ENCODE measurements around the gene YTHDF2.

The YTHDF2 gene

GRCh38 chr1:28803662-28804061 is 66.9 kb downstream of the YTHDF2 start:
- DNase-seq: no peak

- DNase-seq: no peak
Observed at GRCh38 chr1:28804071-28804470, 67.3 kb downstream of the YTHDF2 start.

DNA sequence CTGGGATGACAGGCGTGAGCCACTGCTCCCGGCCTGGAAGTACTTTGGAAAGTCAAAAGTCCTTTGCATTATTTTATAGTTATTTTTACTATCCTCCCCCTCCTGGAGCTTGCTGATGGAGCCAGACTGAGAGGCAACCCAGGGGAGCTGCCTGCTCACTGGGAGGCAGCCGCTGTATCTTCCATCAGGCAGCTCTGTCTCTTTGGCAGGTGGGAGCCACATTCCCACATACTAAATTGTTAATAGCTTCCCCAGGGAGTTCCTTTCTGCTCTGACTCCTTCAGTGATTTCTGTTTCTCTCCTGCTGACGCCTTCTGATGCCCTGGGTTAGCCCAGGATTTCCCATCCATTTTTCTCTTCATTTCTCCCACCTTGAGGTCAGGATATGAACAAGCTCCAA is 70.3 kb downstream of the YTHDF2 start:
- no peak for DNase-seq

GRCh38 chr1:28807986-28808385 is 71.2 kb downstream of the YTHDF2 start:
- no peak for DNase-seq

GRCh38 chr1:28811369-28811765 is 74.6 kb downstream of the YTHDF2 start:
- no peak for DNase-seq

DNA sequence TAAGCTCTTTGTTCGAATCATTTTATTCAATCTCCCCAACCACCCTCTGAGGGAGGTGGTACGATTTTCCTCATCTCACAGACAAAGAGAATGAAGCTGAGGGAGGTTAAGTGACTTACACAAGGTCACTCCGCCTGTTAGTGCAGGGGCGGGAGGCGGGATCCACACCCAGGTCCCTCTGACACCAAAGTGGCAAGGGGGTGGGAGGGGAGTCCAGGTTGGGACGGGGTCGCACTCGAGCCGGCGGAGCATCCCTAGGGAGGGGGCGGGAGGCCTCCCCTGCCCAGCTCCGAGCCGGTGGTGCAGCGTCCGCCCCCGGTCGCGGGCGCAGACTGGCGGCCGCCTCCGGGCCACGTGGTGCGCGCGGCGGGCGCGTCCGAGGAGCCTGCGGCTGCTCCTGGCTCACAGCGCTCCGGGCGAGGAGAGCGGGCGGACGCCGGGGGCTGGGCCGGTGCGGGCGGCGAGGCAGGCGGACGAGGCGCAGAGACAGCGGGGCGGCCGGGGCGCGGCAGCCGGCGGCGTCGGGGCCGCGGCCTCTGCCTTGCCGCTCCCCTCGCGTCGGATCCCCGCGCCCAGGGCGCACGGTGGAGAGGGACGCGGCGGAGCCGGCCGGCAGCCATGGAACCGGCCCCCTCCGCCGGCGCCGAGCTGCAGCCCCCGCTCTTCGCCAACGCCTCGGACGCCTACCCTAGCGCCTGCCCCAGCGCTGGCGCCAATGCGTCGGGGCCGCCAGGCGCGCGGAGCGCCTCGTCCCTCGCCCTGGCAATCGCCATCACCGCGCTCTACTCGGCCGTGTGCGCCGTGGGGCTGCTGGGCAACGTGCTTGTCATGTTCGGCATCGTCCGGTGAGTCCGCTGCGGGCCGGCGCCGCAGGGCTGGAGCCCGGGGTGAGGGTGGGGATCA is 75.3 kb downstream of the YTHDF2 start, which contains the start of gene OPRD1:
OPRD1 (plus strand) TSS at position 405 of the 903 bp plus-strand sequence; CDS start at position 619, 214 bp downstream.
- no peak for DNase-seq

DNA sequence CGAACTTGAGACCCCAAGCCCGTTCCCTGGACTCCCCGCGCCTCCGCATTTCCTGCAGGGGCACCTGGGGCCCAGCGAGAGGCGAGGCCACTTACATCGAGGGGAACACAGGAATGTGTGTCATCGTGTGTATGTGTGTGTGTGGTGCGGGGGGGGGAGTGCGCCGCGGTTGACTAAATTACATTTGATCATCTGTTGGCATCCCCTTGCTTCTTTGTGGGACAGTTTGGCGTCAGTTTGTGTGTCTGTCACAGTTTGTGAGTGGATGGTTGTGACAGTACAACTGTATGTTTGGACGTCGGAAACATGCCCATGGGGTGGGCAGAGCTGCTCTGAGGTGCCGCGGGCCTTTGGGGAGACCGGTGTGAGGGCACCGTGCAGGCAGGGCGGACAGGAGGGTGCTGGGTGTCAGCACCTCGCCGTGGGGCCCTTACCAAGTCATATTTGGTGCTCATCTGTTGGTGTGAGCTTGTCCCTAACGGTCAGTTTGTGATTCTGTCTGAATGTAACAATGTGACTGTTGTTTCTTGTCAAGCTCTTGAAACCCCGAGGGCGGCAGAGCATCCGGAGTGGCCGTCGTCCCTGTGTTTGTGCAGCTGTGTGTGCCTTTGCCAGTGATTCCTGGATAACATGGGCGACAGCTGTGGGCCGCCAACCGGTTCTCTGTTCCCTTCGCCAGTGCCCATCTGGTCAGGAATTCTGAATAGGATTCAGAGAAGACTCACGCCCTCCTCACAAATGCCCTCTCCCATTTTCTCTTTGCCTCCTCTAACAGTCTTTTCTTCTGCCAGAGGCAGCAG is 76.1 kb downstream of the YTHDF2 start:
- DNase-seq: no peak

GRCh38 chr1:28813931-28814465 is 77.3 kb downstream of the YTHDF2 start:
- DNase-seq: no peak

- DNase-seq: no peak
Observed at GRCh38 chr1:28815533-28816185, 78.9 kb downstream of the YTHDF2 start.

- DNase-seq: no peak
Observed at GRCh38 chr1:28817133-28817532, 80.4 kb downstream of the YTHDF2 start.

DNA sequence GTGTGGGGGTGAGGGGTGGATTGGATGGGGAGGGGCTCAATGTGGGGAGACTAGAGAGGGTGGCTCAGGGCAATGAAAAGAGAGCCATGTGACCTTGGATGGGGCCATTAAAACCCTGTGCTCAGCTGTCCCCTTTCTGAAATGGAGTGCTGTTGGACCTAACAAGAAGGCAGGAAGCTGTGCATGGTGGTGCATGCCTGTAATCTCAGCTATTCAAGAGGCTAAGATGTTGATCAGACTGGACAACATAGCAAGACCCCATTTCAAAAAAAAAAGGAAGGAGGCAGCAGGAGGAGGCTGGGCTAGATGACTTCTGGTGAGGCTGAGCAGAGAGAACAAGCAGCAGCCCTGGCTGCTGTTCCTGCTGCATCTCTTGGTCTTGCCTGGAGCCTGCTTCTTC is 82.3 kb downstream of the YTHDF2 start:
- no peak for DNase-seq

Measured in NCI-H1436 (cell line).